Endometrium (tissue), 2 donors: ENCODE data around the gene SP140L.
"Not testable (repeated sequence)": the region's sequence is repeated elsewhere in the genome, so short reads cannot be mapped to it uniquely, and the experiment has no call there.

Experiments
- FAIRE-seq: peaks from 2 replicates; lab custom pipeline; 2012; peaks lifted over from hg19 to GRCh38; lab: Jason Lieb, UNC
- donor health status: control.
- donor health status: control.

The SP140L gene

DNA sequence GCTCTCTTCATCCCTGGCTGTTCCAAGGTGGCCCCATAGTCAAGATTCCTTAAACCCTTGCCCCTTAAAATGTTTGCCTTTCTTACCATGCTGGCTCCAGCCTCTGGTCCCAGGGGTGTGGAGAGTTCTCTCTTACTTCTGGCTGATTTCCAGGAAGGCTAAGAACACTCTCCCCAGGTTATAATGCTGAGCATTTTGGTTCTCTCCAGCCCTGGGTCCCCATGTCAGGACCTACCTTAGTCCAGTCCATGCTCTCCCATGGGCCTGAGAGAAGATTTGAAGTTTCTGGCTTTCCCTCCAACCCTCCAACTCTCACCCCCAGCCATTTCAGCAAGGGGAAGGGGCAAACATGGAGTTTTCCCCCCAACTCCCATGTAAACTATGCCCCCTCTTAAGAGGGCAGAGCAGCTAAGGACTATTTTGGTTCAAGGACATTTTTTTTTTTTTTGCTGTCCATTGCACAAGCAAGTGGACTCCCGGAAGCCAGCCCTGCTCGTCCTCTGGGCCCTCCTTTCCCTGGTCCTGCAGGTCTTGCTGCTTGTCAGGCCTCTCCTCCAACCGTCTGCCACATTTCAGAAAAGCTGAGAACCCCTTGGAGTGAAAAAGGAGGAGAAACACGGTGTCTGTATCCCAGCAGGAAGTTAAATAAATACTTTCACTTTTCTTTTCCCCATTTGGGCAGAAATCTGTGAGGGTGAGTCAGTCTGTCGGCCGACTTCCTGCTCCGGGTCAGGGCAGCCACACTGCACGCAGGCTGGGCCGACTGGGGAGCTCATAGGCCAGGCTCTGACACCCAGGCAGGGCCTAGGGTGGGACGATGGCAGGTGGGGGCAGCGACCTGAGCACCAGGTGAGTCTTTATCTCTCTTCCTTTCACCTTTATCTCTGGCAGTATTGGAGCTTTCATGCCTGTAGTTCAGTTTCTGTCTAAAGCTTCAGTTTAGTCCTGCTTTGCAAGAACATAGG lies at the start of gene SP140L:
Gene SP140L, plus strand, starts transcription at position 741 of the 965 bp plus-strand sequence. Its CDS starts 77 bp downstream, at position 818.
- no peak for FAIRE-seq

DNA sequence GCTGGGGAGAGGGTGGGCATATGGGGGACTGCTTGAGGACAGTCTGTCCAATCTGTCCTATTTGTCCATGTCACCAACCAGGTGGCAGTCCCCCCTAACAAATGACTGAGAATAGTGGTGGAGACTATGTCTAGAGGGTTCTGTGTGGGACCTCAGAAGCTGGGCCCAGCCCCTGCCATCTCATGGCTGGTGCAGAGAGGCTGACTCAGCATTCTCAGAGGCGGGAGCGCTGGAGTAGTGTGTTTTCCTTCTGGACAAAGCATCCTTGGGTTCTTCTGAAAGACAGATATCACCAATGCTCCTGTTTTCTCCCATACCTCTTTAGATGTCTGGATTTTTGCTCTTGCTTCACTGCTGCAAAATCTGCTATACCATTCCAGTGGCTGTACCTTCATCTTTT lies 44.1 kb upstream of the SP140L start:
- FAIRE-seq: no peak

DNA sequence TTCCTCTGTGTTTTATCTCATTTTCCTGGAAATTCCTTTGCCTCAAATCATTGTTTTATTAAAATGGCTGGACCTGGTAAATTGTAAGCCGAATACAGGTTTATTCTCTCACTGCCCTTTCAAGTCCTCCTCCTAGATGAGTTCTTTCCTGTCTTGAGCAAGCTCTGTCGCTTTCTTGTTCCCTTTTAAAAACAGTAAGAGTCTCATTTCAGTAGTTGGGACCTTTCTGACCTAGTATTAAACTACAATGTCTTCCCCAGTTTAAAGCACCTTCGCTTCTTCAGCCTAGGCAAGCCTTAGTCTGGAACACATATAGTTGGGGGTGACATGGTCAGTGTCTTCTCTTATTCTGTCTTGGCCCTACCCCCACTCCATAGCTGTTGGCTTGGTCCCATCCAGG lies 40.9 kb upstream of the SP140L start:
- no peak for FAIRE-seq

DNA sequence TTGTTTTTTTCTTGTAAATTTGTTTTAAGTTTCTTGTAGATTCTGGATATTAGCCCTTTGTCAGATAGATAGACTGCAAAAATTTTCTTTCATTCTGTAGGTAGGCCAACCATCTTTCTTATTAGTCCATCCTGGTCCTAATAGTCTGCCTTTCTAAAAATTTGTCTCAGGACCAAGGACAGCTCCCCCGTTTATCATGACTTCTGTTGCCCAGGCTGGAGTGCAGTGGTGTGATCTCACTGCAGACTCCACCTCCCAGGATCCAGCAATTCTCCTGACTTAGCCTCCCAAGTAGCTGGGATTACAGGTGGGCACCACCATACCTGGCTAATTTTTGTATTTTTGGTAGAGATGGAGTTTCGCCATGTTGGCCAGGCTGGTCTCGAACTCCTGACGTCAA lies 37.7 kb upstream of the SP140L start:
- not testable (repeated sequence) for FAIRE-seq

DNA sequence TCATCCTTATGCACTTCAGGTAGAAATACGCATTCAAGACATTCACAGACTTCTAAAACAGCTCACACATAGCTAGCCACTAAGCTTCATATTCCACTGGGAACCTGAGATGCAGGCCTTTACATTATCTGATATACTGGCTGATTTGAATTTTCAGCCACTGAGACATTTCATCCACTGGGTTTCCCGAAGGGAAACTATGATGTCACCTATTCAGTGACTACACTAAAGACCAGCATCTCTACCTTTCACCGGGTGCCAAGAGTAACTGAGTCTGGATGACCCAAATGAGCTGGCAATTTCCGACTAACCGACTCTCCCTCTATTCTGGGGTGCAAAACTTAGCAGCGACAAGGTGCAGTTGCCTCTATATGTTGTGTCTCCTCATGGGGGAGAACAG lies 31.8 kb upstream of the SP140L start:
- no peak for FAIRE-seq

DNA sequence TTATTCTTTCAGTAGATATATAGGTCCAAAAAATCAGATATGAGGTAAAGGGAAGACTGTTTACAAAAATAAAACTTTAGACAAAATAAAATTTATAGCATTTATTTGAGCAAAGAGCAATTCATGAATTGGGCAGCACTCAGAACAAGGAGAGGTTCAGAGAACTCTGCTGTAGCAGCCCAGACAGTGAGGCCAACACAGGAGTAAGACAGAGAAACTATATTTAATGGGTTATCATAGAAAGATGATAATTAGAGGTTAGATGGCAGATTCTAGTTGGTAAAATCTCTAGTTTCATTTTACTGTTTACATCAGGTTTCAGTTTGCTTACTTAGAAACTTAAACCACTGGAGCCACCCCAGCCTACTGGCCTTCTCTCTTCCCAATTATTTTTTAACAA lies 30.1 kb upstream of the SP140L start:
- no peak for FAIRE-seq

DNA sequence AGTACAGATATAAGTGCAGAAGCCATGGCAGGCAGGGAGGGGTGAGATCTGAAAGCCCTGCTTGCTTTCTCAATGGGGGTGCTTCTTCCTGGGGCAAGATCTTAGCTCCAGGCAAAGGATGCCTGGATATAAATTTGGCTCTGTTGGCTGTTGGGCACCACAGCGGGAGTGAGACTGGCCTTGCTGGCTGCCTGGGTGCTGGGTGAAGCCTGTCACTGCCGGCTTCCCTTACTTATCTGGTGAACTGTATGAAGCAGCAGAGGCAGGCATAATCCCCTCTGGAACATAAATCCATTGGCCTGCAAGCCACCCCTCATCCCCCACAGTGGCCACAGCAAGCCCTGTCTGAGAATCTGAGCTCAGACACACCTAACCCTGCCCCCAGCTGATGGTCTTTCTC lies 27.4 kb upstream of the SP140L start:
- no peak for FAIRE-seq

DNA sequence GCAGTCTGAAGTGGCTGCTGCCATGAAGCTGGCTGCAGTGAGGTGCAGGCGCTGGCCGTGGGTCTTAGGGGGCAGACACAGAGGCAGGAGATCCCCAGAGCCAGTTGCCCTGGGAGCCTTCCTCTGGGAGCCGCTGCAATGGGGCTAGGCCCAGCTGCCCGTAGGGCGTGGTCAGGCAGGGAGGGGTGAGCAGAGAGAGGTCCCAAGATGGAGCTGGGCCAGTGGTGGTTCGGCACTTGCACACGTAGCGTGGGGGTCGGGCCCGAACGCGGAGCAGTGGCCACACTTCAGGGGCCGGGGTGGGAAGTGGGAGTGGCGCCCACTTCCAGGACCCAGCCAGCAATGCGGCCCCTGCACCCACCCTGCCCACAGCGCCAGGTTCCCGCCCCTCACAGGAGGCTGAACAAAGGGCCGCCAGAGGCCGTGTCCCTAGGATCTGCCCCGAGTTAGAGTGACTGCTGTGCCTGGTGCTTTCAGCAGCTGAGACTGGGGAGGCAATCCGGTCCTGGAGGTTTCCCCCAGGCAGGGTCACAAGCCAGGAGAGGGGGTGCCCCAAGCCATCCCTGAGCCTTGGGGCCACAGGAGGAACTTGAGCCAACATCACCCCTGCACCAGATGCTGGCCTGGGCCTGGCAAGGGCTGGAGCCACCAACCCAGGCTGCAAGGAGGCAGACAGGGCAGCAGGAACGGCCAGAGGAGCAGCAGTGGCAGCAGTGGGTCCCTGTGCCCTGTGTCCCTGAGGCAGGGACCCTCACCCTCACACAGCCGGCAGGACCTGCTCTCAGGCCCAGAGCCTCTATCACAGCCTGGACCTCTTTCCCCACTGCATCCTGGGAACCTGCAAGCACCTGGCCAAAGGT lies 21.3 kb upstream of the SP140L start:
- no peak for FAIRE-seq

DNA sequence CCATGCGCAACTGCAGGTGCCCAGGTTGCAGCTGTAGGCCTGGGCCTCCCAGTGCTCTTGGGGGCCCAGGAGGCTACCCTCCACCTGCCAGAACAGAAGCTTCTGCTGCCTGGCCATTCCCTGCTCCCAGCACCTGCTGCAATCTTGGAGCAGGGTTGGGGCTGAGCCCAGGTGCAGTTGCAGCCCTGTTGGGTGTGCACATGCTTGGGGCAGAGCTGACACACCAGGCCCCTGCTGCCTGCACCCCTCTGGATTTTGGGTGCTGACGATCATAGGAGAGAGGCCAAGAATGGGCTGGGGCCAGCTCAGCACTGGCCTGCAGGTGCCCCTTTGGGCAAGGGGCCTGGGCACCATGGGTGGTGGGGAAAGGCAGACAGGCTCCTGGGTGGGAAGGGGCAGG lies 20.5 kb upstream of the SP140L start:
- FAIRE-seq: no peak

DNA sequence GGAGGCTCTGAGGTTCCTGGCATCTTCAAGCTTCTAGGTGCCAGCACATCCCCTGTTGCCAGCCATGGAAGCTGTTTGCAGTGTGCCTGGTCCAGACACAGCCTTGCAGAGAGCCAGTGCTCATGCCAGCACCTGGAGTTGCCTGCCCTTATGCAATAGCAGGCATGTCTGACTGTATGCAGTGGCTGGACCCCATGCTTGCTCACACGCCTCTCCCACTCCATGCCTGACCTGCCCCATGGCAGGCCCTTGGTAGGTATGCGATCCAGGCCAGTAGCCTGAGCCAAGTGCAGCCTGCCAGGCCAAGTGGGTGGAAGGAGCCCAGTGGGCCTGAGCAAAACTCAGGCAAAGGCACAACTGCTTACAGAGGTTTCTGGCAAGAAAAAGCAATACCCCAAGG lies 19.5 kb upstream of the SP140L start:
- FAIRE-seq: no peak

DNA sequence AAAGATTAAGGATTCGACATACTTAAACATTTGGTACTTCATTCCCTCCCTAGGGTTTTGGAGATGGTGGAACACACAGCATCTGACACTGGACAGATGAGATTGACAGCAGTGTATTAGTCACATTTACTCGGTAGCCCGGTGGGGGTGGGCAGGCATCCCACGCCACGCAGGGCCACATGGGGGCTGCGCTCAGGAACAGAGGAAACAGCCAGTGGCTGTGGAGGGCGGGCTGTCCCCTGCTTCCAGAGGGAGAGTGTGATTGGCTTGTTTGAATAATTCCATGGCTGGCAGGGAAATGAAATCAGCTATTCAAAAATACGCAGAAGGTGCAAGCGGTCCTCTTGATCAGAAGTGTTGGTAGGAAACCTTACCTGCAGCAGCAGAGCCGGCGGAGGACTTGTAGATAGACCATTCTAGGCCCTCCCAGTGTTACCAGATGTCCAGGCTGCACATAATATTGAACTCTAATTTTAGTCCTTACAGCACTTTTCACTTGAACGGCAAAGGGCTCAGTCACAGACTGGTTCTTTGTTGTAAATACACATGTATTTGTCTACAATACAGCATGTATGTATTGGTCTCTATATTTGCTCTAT lies 18.5 kb upstream of the SP140L start:
- no peak for FAIRE-seq

DNA sequence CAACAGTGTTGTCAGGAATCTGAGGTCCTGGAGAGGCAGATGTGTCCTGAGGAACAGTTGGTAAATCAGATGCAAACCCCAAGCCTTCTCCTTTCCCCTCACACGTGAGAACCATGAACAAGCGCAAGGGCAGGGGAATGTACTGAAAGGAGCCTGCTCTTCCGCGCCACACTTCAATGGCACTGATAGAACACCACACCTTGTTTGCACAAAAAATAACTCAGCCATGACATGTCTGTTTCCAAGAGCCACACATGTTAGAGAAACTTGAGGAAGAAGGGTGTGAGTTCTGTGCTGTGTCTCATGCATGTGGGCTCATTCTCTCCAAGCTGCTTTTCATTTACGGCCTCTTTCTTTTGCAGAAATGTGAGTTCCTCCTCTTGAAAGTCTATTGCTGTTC lies 16.2 kb upstream of the SP140L start:
- FAIRE-seq: not testable (repeated sequence)

DNA sequence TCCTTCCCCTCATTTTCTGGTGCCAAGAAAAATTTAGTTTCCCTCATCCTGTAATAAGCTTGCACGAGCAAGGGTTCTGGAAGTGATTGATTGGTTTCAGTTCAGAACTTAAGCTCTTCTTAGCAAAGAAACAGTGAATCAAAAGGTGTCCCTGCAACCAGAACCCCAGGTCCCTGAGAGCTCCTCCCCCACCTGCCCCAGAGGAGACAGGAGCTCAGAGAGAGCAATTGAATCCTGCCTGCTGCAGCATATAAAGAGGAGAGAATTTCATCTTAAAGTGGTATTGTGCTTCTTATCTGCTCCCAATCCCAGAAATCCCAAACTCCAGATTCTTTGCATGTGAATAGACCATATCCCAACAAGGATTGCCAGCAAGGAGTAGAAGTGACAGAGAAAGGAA lies 15.4 kb upstream of the SP140L start:
- FAIRE-seq: not testable (repeated sequence)

DNA sequence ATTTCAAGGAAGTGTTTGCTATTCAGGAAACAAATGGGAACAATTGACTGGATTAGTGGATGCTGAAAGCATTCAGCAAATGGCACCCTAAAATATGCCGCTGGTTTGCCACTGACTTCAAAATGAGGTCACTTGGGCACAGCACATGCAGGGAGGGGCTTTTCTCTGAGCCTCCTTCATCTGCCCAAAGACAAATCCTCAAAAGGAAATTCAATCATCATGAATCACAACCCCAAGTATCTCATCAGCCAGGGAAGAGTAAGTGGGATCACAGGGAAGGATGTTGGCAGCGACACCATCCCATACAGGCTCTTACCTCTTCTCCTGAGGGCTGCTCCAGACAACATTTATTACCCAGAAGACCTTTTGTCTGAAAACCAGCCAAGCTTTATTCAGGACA lies 14.4 kb upstream of the SP140L start:
- FAIRE-seq: no peak

DNA sequence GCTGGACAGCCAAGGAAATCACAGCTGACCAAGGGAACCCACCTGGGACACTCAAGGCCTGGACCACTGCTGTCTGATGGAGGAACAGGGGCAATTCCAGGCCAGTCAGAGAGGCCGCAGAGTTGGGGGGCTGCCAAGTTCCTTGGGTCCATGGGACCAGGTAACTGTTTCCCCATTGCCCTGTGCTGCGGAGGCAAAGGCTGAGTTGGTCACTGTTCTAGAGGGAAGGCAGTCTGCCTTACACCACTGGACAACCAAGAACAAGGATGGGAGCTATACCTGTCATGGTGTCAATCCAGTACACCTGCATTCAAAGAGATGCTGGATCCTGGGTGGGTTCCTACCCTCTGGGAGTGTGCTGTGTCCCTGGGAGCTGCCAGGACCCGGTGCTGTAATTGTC lies 9.6 kb upstream of the SP140L start:
- no peak for FAIRE-seq

DNA sequence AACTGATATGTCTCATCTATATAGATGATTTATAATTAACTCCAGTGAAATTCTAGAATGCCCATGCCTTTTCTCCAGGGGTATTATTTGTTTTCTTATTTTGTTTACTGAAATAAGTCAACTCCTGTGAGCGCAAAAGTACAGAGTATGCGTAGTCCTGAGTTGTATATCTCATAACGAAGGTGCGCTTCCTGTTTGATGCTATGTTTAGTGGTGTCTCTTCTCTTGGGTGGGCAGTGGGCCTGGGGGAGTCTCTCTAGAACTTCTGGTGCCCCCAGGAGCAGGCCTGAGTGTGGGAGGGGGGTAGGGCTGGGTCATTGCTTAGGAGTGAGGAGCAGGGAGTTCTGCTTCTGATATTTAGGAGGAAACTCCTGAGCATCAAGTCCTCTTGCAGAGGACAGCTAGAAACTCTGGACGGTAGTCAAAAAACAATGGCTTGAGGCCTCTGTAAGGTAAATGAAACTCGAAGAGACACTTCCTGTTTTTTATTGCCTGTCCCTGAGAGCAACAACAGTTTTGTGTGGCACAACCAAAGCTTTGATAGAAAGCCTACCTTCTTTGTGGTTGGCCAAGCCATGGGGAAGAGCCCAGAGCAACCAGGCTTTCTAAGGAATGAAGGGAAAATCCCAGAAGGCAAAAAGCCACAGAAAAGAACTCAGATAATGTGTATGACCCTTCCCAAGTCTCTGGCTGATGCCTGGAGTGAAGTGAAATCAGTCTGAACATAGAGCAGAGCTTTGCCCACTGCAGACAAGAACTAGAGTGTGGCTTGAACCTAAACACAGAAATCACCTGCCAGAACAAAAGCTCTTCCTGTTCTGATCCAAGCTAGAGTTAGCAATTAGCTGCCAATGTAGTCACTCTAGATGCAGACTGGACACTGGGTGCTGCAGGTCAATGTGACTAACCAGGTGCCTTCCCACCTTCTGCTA lies 8.5 kb upstream of the SP140L start:
- FAIRE-seq: no peak

DNA sequence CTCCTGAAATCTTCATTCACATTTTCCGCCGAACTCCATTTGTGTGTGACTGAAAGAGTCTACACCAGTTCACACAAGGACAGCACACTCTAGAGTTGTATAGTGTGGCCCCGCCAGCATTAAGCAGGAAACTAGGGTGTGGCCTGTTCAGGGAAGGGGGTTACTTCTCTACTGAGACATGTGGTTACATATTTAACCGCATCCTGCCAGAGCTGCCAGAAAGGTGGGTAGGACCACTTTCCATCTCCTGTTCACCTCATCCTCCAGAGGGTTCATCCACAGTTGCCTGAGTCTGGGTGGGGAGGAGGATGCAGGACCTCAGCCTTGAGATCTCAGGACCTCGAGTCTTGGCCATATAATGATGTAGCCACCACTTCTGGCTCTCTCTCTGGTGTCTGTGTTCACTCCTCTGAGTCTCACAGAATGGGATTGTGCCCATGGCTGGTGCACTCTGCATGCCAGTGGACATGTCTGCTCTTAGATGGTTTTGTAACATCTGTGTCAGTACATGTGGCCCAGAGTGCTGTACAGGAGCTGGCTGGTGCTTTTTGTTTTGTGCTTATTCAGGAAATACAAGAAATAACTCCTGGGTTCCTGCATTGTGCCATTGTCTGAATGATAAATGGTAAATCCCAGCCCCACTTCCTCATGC lies 7.7 kb upstream of the SP140L start:
- no peak for FAIRE-seq

DNA sequence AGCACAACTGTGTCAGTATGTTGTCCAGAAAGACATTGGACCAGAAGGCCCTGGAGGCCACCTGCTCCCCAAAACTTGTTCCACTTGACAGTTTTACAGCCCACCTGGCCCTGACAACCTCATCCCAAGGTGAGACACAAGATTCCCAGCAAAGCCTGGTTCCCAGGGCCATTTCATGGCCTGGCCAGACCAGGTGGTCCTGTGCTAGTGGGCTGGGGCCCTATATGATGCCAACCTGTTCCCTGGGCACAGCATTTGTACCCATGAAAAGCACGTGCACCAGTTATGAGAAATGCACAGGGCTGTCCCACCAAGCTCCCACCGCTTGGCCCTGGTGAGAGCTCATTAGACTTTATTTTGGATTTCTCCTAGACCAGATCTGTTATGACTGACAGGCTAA lies 6.0 kb upstream of the SP140L start:
- FAIRE-seq: no peak

DNA sequence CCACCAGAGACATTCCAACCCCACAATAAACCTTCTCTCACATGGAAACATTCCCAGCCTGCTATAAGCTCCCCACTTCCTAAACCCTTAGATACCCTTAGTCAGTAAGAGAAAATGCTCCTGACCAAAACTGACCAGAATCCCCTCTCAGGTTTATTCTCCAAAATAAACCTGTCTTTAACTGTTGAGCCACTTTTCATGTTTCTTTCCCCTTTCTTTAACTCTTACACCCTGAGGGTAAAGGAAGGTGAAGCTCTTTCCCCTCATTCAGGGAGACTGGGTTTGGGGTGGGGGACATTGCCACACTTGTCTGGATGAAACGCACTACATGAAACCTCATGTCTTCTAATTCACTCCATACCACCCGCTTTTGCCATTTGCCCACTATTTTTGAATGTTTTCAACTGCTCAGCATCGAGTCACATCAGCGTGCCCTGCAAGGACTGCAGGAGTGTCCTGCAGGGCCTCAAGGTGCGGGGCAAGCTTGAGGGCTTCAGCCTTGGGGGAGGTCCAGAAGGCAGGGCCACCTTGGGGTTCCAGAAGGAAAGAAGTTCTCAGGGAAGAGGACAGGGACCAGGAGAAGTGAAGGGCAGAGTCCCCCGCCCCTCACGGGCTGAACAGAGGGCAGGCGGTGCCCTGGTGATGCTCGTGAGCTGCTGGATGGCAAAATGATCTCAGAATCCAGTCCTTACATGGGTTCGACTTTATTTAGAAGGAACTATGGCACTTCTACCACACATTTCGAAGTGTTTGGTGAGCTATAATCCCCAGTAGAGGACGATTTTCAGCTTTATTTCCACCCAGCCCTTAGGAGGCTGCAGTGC lies 4.2 kb upstream of the SP140L start:
- no peak for FAIRE-seq
